Measurements from ENCODE around the gene DNAH14. TPM values are rescaled to one million over a fixed set of nuclear protein-coding genes. Genes with fewer than 3 reads are reported as not detected.

The DNAH14 gene
- total and polyA plus RNA-seq, 2 of the 4 experiments (the other 2 are of a cell fraction), result 2.7 to 3.6 TPM

GRCh38 chr1:224920930-224921329, 8.5 kb upstream of the DNAH14 start:
- H4K91ac ChIP-seq (ENCODE audit: insufficient read depth, low read depth, low read length), result no peak overlapping the region
- no peak overlapping the region for H2BK20ac ChIP-seq (ENCODE audit: low read depth, low read length)
- no peak overlapping the region for H2AFZ ChIP-seq (replicated peaks; ENCODE audit: low read length, poor library complexity)
- H3K4me2 ChIP-seq (ENCODE audit: low read depth, low read length), result no peak overlapping the region
- H2AK5ac ChIP-seq (ENCODE audit: low read depth, low read length), result no peak overlapping the region
- H3K4ac ChIP-seq (ENCODE audit: low read depth, low read length), result no peak overlapping the region
- H3K79me1 ChIP-seq (ENCODE audit: low read depth in 1 of 2, low read length in 2 of 2), result no peaks in the 10 kb centered on the region
- H3K27ac ChIP-seq (ENCODE audit: insufficient read depth, low read length), result no peak overlapping the region
- no peak overlapping the region for H3K4me3 ChIP-seq (ENCODE audit: insufficient read depth, low read depth, low read length)
- no peak overlapping the region for H3K14ac ChIP-seq (replicated peaks; ENCODE audit: low read depth, low read length)
- ATAC-seq (ENCODE audit: low read depth) (no peak), DNase-seq (no peak)
- no peaks in the 10 kb centered on the region; the same call in 1 of the 2 replicates for H3K27me3 ChIP-seq (ENCODE audit: control insufficient read depth, insufficient read depth, low read length)
- no peak overlapping the region for H4K5ac ChIP-seq (ENCODE audit: low read depth, low read length)
- intact Hi-C loops (cut with micrococcal nuclease) (loop anchor here (5.0 to 10.0 kb wide), 6 partner anchors 69 to 1054 kb away; partner anchors contain the start of genes NVL and WDR26), dilution Hi-C loops (cut with HindIII; ENCODE audit: low sequenced_read_pairs, unreplicated experiment) (no loop called here), in situ Hi-C loops (cut with MboI; ENCODE audit: low sequenced_read_pairs) (no loop called here)
- H4K8ac ChIP-seq (ENCODE audit: low read depth in 2 of 2, low read length in 2 of 2), result no peak overlapping the region
- H3K56ac ChIP-seq (ENCODE audit: extremely low read depth, insufficient read depth, low read length), result no peak overlapping the region
- H3K36me3 ChIP-seq (ENCODE audit: control insufficient read depth, insufficient read depth, low read length), result no peaks in the 10 kb centered on the region
- POLR2A ChIA-PET (ENCODE audit: unreplicated experiment), result no interaction called here
- CTCF ChIA-PET, result no interaction called here
- no peaks in the 10 kb centered on the region for H3K9me3 ChIP-seq (ENCODE audit: control insufficient read depth, insufficient read depth, low read length)
- no peaks in the 10 kb centered on the region for H3K4me1 ChIP-seq (ENCODE audit: control insufficient read depth, insufficient read depth, low read length)
- no peak overlapping the region for H3K18ac ChIP-seq (ENCODE audit: low read depth, low read length)
- H4K20me1 ChIP-seq (ENCODE audit: insufficient read depth, low read length), result no peaks in the 10 kb centered on the region
- no peak overlapping the region for H2BK5ac ChIP-seq (ENCODE audit: low read depth, low read length, poor library complexity, severe bottlenecking)
- no peak overlapping the region for H3K9ac ChIP-seq (ENCODE audit: low read depth, low read length)
- H3K23ac ChIP-seq (ENCODE audit: low read depth, low read length), result no peak overlapping the region
- no TSS peak for BruUV-seq (replicated peaks)
- H2BK120ac ChIP-seq (ENCODE audit: low read depth, low read length), result no peak overlapping the region
- H3K9me1 ChIP-seq (ENCODE audit: insufficient read depth, low read length), result no peaks in the 10 kb centered on the region
- TF ChIP-seq CHD1 (IDR thresholded peaks at IDR 0.05; ENCODE audit: low read depth, low read length), result no peak
- H2BK15ac ChIP-seq (ENCODE audit: low read depth, low read length), result no peak overlapping the region
- H2AK9ac ChIP-seq (replicated peaks; ENCODE audit: low read depth, low read length, poor library complexity), result no peak overlapping the region

Measured in IMR-90 (cell line).